Measurements from ENCODE around the gene COL20A1. TPM values are rescaled to one million over a fixed set of nuclear protein-coding genes. Genes with fewer than 3 reads are reported as not detected.

The COL20A1 gene
- total and polyA plus RNA-seq, 2 donors (not counting 1 experiment from before 2014, with no cell fraction given): not detected

DNA sequence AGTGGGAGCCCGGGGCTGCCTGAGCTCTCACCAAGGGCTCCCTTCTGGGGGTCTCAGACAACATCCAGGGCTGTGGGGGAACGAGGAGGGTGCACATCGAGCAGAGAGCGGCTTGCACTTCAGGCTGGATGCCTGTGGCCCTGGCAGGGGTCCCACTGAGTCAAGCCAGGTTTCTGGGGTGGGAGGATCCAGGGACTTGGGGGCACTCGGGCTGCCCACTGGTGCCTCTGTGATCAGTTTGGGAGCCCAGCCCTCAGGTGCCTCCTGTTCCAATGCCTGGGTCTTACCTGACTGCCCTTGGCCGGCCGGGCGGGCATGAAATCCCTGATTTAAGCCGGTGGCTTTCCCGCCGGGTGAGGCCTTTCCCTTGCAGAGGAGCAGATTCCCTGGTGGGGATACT, 470 bp downstream of the COL20A1 start:
- TF ChIP-seq, protein P1, sequence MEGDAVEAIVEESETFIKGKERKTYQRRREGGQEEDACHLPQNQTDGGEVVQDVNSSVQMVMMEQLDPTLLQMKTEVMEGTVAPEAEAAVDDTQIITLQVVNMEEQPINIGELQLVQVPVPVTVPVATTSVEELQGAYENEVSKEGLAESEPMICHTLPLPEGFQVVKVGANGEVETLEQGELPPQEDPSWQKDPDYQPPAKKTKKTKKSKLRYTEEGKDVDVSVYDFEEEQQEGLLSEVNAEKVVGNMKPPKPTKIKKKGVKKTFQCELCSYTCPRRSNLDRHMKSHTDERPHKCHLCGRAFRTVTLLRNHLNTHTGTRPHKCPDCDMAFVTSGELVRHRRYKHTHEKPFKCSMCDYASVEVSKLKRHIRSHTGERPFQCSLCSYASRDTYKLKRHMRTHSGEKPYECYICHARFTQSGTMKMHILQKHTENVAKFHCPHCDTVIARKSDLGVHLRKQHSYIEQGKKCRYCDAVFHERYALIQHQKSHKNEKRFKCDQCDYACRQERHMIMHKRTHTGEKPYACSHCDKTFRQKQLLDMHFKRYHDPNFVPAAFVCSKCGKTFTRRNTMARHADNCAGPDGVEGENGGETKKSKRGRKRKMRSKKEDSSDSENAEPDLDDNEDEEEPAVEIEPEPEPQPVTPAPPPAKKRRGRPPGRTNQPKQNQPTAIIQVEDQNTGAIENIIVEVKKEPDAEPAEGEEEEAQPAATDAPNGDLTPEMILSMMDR (IDR thresholded peaks at IDR 0.05): no peak
- TF ChIP-seq EZH2 (IDR thresholded peaks at IDR 0.05; ENCODE audit: borderline replicate concordance, insufficient read depth, low read depth, low read length, poor library complexity, severe bottlenecking): no peak
- Histone ChIP-seq H3K79me2 (ENCODE audit: control insufficient read depth, insufficient read depth, low read length) (no peaks in the 10 kb centered on the region), H3K9ac (ENCODE audit: low read length) (no peak overlapping the region), H3K4me2 (replicated peaks; ENCODE audit: low read depth, low read length, poor library complexity, severe bottlenecking) (no peak overlapping the region), H3K36me3 (replicated peaks in 1 of 2; ENCODE audit: control extremely low read depth in 1 of 2, control insufficient read depth in 1 of 2, extremely low read depth in 1 of 2, insufficient read depth in 2 of 2, low read length in 1 of 2) (no peaks in the 10 kb centered on the region), H3K4me3 (ENCODE audit: control extremely low read depth in 1 of 5, extremely low read depth in 1 of 5, insufficient read depth in 1 of 5, low read depth in 2 of 5, low read length in 4 of 5) (no peak overlapping the region), H3K27me3 (replicated peaks in 1 of 4; ENCODE audit: control extremely low read depth in 1 of 4, control insufficient read depth in 3 of 4, insufficient read depth in 4 of 4, low read length in 3 of 4) (peaks cover 0 to 30% (median 0%) of the 10 kb centered on the region in 4 experiments), H3K27ac (ENCODE audit: low read length in 2 of 2) (no peak overlapping the region), H4K20me1 (ENCODE audit: control insufficient read depth, insufficient read depth, low read length, poor library complexity, severe bottlenecking) (no peaks in the 10 kb centered on the region), H2AFZ (ENCODE audit: insufficient read depth, low read depth, low read length, poor library complexity, severe bottlenecking) (no peak overlapping the region), H3K9me3 (ENCODE audit: control extremely low read depth in 1 of 3, control insufficient read depth in 2 of 3, insufficient read depth in 1 of 3, low read length in 2 of 3) (no peaks in the 10 kb centered on the region), H3K4me1 (ENCODE audit: control insufficient read depth in 2 of 2, insufficient read depth in 2 of 2, low read length in 2 of 2) (no peaks in the 10 kb centered on the region)
- 74% methylated on average over 11 of the region's 11 CpGs for WGBS (ENCODE audit: insufficient coverage)
- intact Hi-C loops (cut with micrococcal nuclease): no loop called here
- ATAC-seq (ENCODE audit: low read depth) (no peak), DNase-seq (no peak)
- H3K9me3 Mint-ChIP-seq (ENCODE audit: insufficient read depth): no peaks in the 10 kb centered on the region
- H3K4me3 Mint-ChIP-seq: no peak overlapping the region
- no peak overlapping the region for H3K27ac Mint-ChIP-seq
- ChIA-PET POLR2A (no interaction called here), CTCF (no interaction called here)
- no peaks in the 10 kb centered on the region for H3K4me1 Mint-ChIP-seq
- peaks cover 15% of the 10 kb centered on the region for H3K27me3 Mint-ChIP-seq

DNA sequence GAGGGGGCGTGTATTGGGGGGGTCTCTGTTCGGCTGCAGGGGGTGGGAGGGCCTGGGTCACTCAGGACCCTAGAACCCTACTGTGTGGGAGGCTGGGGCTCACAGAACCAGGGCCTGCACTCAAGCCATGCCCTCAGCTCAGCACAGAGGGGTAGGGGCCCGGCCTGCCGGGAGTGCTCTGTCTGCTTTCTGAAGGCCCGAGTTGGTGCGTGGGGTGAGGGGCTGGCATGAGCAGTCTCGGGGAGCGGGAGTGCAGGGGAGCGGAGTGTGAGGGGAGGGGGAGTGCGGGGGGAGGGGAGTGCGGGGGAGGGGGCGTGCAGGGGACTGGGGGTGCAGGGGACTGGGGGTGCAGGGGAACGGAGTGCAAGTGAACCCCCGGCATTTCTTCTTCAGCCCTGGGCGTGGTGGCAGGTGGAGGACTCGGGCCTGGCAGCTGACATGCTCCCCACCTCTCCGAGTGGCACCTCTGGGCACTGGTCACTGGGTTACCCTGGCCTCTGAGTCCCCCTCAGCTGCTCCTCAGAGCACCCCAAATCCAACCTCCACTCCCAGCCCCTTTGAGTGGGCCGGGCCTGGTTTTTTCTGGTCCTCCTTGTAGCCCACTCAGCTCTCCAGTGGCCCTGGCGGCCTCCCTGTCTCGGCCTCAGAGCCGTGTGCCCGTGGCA, 1.0 kb downstream of the COL20A1 start:
- CTCF ChIA-PET: no interaction called here
- WGBS (ENCODE audit: insufficient coverage): 85% methylated on average over 12 of the region's 22 CpGs

More for the DNA sequence above, 1.0 kb downstream of the COL20A1 start:
- peaks cover 17% of the 10 kb centered on the region for H3K27me3 Mint-ChIP-seq
- Histone ChIP-seq H3K4me3 (ENCODE audit: control extremely low read depth in 1 of 5, extremely low read depth in 1 of 5, insufficient read depth in 1 of 5, low read depth in 2 of 5, low read length in 4 of 5) (no peak overlapping the region), H3K9ac (ENCODE audit: low read length) (no peak overlapping the region), H3K4me2 (replicated peaks; ENCODE audit: low read depth, low read length, poor library complexity, severe bottlenecking) (no peak overlapping the region), H3K27ac (ENCODE audit: low read length in 2 of 2) (no peak overlapping the region), H3K27me3 (replicated peaks in 1 of 4; ENCODE audit: control extremely low read depth in 1 of 4, control insufficient read depth in 3 of 4, insufficient read depth in 4 of 4, low read length in 3 of 4) (peaks cover 0 to 33% (median 0%) of the 10 kb centered on the region in 4 experiments), H2AFZ (ENCODE audit: insufficient read depth, low read depth, low read length, poor library complexity, severe bottlenecking) (no peak overlapping the region), H4K20me1 (ENCODE audit: control insufficient read depth, insufficient read depth, low read length, poor library complexity, severe bottlenecking) (no peaks in the 10 kb centered on the region), H3K9me3 (ENCODE audit: control extremely low read depth in 1 of 3, control insufficient read depth in 2 of 3, insufficient read depth in 1 of 3, low read length in 2 of 3) (peaks cover 0 to 4% (median 0%) of the 10 kb centered on the region in 3 donors), H3K36me3 (replicated peaks in 1 of 2; ENCODE audit: control extremely low read depth in 1 of 2, control insufficient read depth in 1 of 2, extremely low read depth in 1 of 2, insufficient read depth in 2 of 2, low read length in 1 of 2) (no peaks in the 10 kb centered on the region), H3K79me2 (ENCODE audit: control insufficient read depth, insufficient read depth, low read length) (no peaks in the 10 kb centered on the region), H3K4me1 (ENCODE audit: control insufficient read depth in 2 of 2, insufficient read depth in 2 of 2, low read length in 2 of 2) (no peaks in the 10 kb centered on the region)
- H3K27ac Mint-ChIP-seq: no peak overlapping the region
- no peaks in the 10 kb centered on the region for H3K4me1 Mint-ChIP-seq
- DNase-seq: no peak
- intact Hi-C loops (cut with micrococcal nuclease): no loop called here
- TF ChIP-seq, protein P1 (IDR thresholded peaks at IDR 0.05): no peak
- TF ChIP-seq EZH2 (IDR thresholded peaks at IDR 0.05; ENCODE audit: borderline replicate concordance, insufficient read depth, low read depth, low read length, poor library complexity, severe bottlenecking): no peak
- H3K4me3 Mint-ChIP-seq: no peak overlapping the region
- peaks cover under 1% of the 10 kb centered on the region for H3K9me3 Mint-ChIP-seq (ENCODE audit: insufficient read depth)
- ATAC-seq (ENCODE audit: low read depth): no peak
- POLR2A ChIA-PET: interaction anchor here (0.6 kb wide), 1 partner anchor 826 kb away, joined by 6 read pairs; no protein-coding TSS in a partner anchor

All from B cell (primary cell).